ENCODE results near the gene PDZD4.

GRCh38 chrX:153771415-153772315 lies 58.7 kb downstream of the PDZD4 start:
- TF ChIP-seq CTCF (IDR thresholded peaks at IDR 0.05) = no peak
- TF ChIP-seq POLR2A (IDR thresholded peaks at IDR 0.05) = no peak
